OCI-LY3 (cell line): Measurements from ENCODE around the gene PPP1R37.

Experiments
- H2AFZ ChIP-seq: fragments of 200-600, 300-600 bp; shearing (Covaris generic); 2 replicates; pipeline ENCODE4 v1.6.0; 2014; ENCODE audit warnings: antibody characterized with exemption, low read depth, low read length
- H3K27ac ChIP-seq: fragments of 200-600, 300-600 bp; sonication (generic); 2 replicates; pipeline ENCODE4 v1.5.1; 2014; ENCODE audit warnings: mild to moderate bottlenecking, low read length, moderate library complexity, mixed read lengths
- H3K27me3 ChIP-seq: fragments of 200-600, 300-600 bp; sonication (generic); 2 replicates; pipeline ENCODE4 v1.6.1; 2014; ENCODE audit warnings: low read depth, low read length, mixed read lengths
- H3K36me3 ChIP-seq: fragments of 200-600, 300-600 bp; sonication (generic); replicated peaks from 2 replicates; pipeline ENCODE3; 2014; ENCODE audit warnings: low read depth, low read length, mixed read lengths
- H3K4me1 ChIP-seq: fragments of 300-600, 200-600 bp; sonication (generic); 2 replicates; pipeline ENCODE4 v1.6.1; 2014; ENCODE audit warnings: low read length, mixed read lengths
- H3K4me2 ChIP-seq: fragments of 200-600, 300-600 bp; sonication (generic); 2 replicates; pipeline ENCODE4 v1.6.1; 2014; ENCODE audit warnings: low read length, mixed read lengths
- H3K4me3 ChIP-seq: fragments of 300-600, 200-600 bp; sonication (generic); 2 replicates; pipeline ENCODE4 v1.5.1; 2014; ENCODE audit warnings: antibody characterized with exemption, mild to moderate bottlenecking, low read length, moderate library complexity
- H3K79me2 ChIP-seq: fragments of 300-600, 200-600 bp; shearing (Covaris generic); 2 replicates; pipeline ENCODE4 v1.6.1; 2014; ENCODE audit warnings: mild to moderate bottlenecking, low read length, mixed read lengths
- H3K9ac ChIP-seq: fragments of 300-600, 200-600 bp; shearing (Covaris generic); 2 replicates; pipeline ENCODE4 v1.6.0; 2014; ENCODE audit warnings: mild to moderate bottlenecking, low read length, moderate library complexity
- H3K9me3 ChIP-seq: fragments of 200-600, 300-600 bp; shearing (Covaris generic); 2 replicates; pipeline ENCODE4 v1.6.1; 2014; ENCODE audit warnings: low read length, mixed read lengths; ENCODE audit not compliant: insufficient read depth
- H4K20me1 ChIP-seq: fragments of 200-600, 300-600 bp; sonication (generic); 2 replicates; pipeline ENCODE4 v1.6.1; 2016; ENCODE audit warnings: low read length, mixed read lengths; ENCODE audit not compliant: insufficient read depth
- CTCF ChIP-seq: fragments of 200-600, 300-600 bp; sonication (generic); IDR thresholded peaks from 2 replicates; pipeline ENCODE4 v1.5.1; 2014; ENCODE audit warnings: antibody characterized with exemption, low read length, low read depth
- EZH2phosphoT487 ChIP-seq: fragments of 200-600 bp; shearing (Covaris generic); IDR thresholded peaks from 2 replicates; pipeline ENCODE4 v1.6.1; 2018; ENCODE audit warnings: antibody characterized with exemption, mixed run types, low read depth

PPP1R37 gene

GRCh38 chr19:45141203-45141900, 48.4 kb downstream of the PPP1R37 start:
- Histone ChIP-seq H3K9ac (no peak overlapping the region), H3K27ac (no peak overlapping the region), H3K4me2 (no peak overlapping the region), H3K4me1 (peaks cover 21% of the 10 kb centered on the region), H3K27me3 (no peaks in the 10 kb centered on the region), H3K36me3 (peaks cover 4% of the 10 kb centered on the region), H2AFZ (no peak overlapping the region), H3K79me2 (peaks cover 11% of the 10 kb centered on the region), H3K9me3 (no peaks in the 10 kb centered on the region), H4K20me1 (no peaks in the 10 kb centered on the region), H3K4me3 (no peak overlapping the region)
- no peak for TF ChIP-seq EZH2phosphoT487

- Histone ChIP-seq H4K20me1 (no peaks in the 10 kb centered on the region), H3K4me3 (no peak overlapping the region), H3K36me3 (peaks cover 4% of the 10 kb centered on the region), H3K79me2 (peaks cover 6% of the 10 kb centered on the region), H2AFZ (no peak overlapping the region), H3K9ac (no peak overlapping the region), H3K27me3 (no peaks in the 10 kb centered on the region), H3K4me2 (no peak overlapping the region), H3K4me1 (peaks cover 13% of the 10 kb centered on the region), H3K27ac (no peak overlapping the region), H3K9me3 (no peaks in the 10 kb centered on the region)
- TF ChIP-seq CTCF (no peak), EZH2phosphoT487 (no peak)
Observed at GRCh38 chr19:45142016-45142725, 49.2 kb downstream of the PPP1R37 start.

DNA sequence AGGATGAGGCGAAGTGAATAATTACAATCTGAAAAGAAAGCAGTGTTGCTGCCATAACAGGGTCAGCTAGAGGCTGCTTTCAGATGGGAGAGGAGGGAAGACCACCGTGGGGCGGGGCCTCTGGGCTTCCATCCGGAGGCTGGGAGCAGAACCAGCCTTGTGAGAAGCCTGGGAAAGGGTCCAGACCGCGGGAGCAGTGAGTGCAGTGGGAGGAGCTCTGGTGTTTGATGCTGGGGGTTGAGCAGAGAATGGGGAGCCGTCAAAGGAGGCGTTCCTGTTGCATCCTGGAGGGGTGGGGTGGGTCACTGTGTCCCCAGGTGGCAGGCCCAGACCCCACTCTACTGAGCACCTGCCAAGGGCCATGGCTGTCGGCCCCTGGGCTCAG, 49.7 kb downstream of the PPP1R37 start:
- H3K27ac ChIP-seq, result no peak overlapping the region
- H3K4me1 ChIP-seq, result peaks cover 8% of the 10 kb centered on the region
- H3K79me2 ChIP-seq, result peaks cover 6% of the 10 kb centered on the region
- no peak overlapping the region for H3K4me3 ChIP-seq
- H3K9me3 ChIP-seq, result no peaks in the 10 kb centered on the region
- peaks cover 7% of the 10 kb centered on the region for H3K36me3 ChIP-seq
- no peak overlapping the region for H3K4me2 ChIP-seq
- no peaks in the 10 kb centered on the region for H4K20me1 ChIP-seq
- TF ChIP-seq CTCF, result no peak
- TF ChIP-seq EZH2phosphoT487, result no peak
- H3K9ac ChIP-seq, result no peak overlapping the region
- no peaks in the 10 kb centered on the region for H3K27me3 ChIP-seq
- no peak overlapping the region for H2AFZ ChIP-seq

DNA sequence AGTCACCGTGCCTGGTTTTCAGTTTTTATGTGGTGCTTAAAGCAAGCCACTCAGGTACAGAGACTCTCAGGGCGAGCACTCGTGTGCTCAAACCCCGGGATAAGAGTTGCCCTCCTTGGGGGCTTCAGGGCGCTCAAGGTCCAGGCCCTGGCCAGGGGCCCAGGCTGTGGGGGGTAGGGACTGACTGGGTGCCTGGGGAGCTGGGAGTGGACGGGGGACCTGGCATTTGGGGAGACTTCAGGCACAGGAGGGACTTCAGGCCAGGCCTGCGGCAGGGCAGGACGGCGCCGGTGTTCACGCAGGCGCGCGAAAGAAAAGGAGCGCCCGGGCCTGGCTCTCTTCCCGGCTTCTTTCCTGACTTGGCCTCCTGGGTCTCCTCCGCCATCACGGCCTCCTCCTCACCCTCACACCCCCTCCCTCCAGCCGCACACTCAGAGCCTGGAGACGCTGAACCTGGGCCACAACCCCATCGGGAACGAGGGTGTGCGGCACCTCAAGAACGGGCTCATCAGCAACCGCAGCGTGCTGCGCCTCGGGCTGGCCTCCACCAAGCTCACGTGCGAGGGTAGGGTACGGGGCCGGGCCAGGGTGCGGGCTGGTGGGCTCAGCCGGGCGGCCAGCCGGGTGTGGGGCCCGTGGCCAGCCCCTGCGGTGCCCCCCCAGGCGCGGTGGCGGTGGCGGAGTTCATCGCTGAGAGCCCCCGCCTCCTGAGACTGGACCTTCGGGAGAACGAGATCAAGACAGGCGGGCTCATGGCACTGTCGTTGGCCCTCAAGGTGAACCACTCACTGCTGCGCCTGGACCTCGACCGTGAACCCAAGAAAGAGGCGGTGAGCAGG, 51.7 kb downstream of the PPP1R37 start:
- H3K79me2 ChIP-seq, result no peaks in the 10 kb centered on the region
- no peaks in the 10 kb centered on the region for H3K4me1 ChIP-seq
- no peak overlapping the region for H3K27ac ChIP-seq
- H3K36me3 ChIP-seq, result peaks cover 7% of the 10 kb centered on the region
- no peaks in the 10 kb centered on the region for H3K9me3 ChIP-seq
- no peak overlapping the region for H3K4me2 ChIP-seq
- TF ChIP-seq CTCF (no peak), EZH2phosphoT487 (no peak)
- H3K27me3 ChIP-seq, result no peaks in the 10 kb centered on the region
- no peak overlapping the region for H2AFZ ChIP-seq
- H4K20me1 ChIP-seq, result no peaks in the 10 kb centered on the region
- H3K9ac ChIP-seq, result no peak overlapping the region
- H3K4me3 ChIP-seq, result no peak overlapping the region
